Right lobe of liver (tissue), 6 donors: ENCODE results near the gene KIAA1671. TPM values are rescaled to one million over a fixed set of nuclear protein-coding genes. Genes with fewer than 3 reads are reported as not detected.

Source experiments
- ATAC-seq, 4 donors: fragments of 200-7000 bp; cut with Tn5 transposase; one replicate each; pipeline ENCODE4 v1.9.1; 2020; ENCODE audit warnings: mild to moderate bottlenecking in 4 of 4, moderate library complexity in 4 of 4
- DNase-seq, 3 donors: peaks; one replicate each; pipeline ENCODE4 v3.0.0-alpha.2; 2020
- H3K27ac ChIP-seq, 3 donors: fragments of 200-600 bp; one replicate each; pipeline ENCODE4 v1.8.0; 2022
- H3K27me3 ChIP-seq, 2 donors: fragments of 200-600 bp; one replicate each; pipeline ENCODE4 v1.8.0; 2022
- H3K36me3 ChIP-seq, 4 donors: fragments of 200-600 bp; sonication (generic) in 1 of 4; one replicate each; pipeline versions ENCODE4 v1.5.1 to v1.8.0; 2017 to 2022; ENCODE audit warnings: control low read depth in 1 of 4
- H3K4me1 ChIP-seq, 4 donors: fragments of 200-600 bp; sonication (generic) in 1 of 4; one replicate each; pipeline versions ENCODE4 v1.5.1 to v1.8.0; 2017 to 2022; ENCODE audit warnings: control low read depth in 1 of 4
- H3K4me3 ChIP-seq, 3 donors: fragments of 200-600 bp; one replicate each; pipeline ENCODE4 v1.8.0; 2022
- H3K9me3 ChIP-seq, 4 donors: fragments of 200-600 bp; sonication (generic) in 1 of 4; one replicate each; pipeline versions ENCODE4 v1.5.1 to v1.8.0; 2017 to 2022; ENCODE audit warnings: control low read depth in 1 of 4
- POLR2A ChIP-seq: fragments of 450-650 bp; IDR thresholded peaks from one replicate; pipeline ENCODE4 v1.6.1; 2017; ENCODE audit warnings: antibody characterized with exemption, mild to moderate bottlenecking
- WGBS: methylation state at CpG from one replicate; pipeline ENCODE4 v1.1.6; 2018; ENCODE audit warnings: low coverage, low lambda C conversion rate; ENCODE audit not compliant: insufficient coverage; ENCODE audit errors: missing lambda C conversion rate; 5-methylcytosine and 5-hydroxymethylcytosine counted together
- intact Hi-C, 2 donors: fragments of 100-400 bp; cut with DNase I; formaldehyde crosslinking; loops; one replicate each; pipeline versions ENCODE4 v1.11.2 to v1.14.1; 2022
- total RNA-seq, 6 experiments: library from RNA; depleted of rRNA in 2 of 6; stranded (reverse); fragments of >200 nt in 2 of 6; fragmentation: NEBNext Ultra II Directional in 3 of 6; extraction: Animal tissue kit (Norgen Biotek cat#: 25700) in 3 of 6; gene quantifications; one replicate each; pipeline versions ENCODE4 v1.1.0 to v1.2.4, GENCODE V29; 2016 to 2023
- TF ChIP-seq, protein P1 (sequence below), 4 donors: fragments of 200-600 bp in 3 of 4; fragments of 450-650 bp in 1 of 4; IDR thresholded peaks; one replicate each; pipeline versions ENCODE4 v1.5.1 to v1.8.0; 2016 to 2022; ENCODE audit warnings: antibody characterized with exemption in 4 of 4, mild to moderate bottlenecking in 2 of 4
- donor health status: DM: no; HTN: yes; CAD: no.
- donor health status: DM: no; HTN: no; CAD: no.
- donor health status: DM: no; HTN: no; CAD: no.
- donor health status: DM: no; HTN: yes; CAD: no.
- donor health status: DM: no; HTN: yes; CAD: no.

KIAA1671 gene
- total RNA-seq, 6 experiments from 2014 or later: 31.1 to 56.6 (median 39.2) TPM

DNA sequence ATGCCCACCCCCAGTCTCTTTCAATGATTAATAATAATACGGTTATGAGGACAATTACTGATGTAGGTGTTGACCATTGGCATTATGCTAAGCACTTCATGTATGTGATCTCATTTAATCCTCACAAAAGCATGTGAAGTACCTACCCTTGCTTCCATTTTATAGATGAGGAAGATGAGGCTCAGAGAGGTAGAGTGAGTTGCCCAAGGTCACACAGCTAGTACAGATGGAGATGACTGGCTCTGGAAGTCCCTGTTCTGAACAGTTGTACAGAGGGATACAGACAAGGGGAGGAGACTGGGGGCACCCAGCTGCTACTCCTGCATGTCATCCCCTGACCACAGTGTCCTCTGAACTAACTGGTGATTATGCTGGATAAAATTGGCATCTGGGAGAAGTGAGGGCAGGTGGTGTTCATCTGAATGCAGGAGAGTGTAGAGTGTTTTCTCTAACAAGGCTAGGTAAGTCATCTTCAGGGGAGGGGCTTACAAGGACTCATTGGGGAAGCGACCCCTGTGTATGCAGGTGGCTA, 43.2 kb downstream of the KIAA1671 start:
- DNase-seq (no peak), ATAC-seq (no peak)
- TF ChIP-seq POLR2A: no peak
- TF ChIP-seq, protein P1, sequence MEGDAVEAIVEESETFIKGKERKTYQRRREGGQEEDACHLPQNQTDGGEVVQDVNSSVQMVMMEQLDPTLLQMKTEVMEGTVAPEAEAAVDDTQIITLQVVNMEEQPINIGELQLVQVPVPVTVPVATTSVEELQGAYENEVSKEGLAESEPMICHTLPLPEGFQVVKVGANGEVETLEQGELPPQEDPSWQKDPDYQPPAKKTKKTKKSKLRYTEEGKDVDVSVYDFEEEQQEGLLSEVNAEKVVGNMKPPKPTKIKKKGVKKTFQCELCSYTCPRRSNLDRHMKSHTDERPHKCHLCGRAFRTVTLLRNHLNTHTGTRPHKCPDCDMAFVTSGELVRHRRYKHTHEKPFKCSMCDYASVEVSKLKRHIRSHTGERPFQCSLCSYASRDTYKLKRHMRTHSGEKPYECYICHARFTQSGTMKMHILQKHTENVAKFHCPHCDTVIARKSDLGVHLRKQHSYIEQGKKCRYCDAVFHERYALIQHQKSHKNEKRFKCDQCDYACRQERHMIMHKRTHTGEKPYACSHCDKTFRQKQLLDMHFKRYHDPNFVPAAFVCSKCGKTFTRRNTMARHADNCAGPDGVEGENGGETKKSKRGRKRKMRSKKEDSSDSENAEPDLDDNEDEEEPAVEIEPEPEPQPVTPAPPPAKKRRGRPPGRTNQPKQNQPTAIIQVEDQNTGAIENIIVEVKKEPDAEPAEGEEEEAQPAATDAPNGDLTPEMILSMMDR (IDR thresholded peaks at IDR 0.05): no peak
- no peak overlapping the region for H3K27ac ChIP-seq
- intact Hi-C loops: no loop called here
- no peak overlapping the region for H3K4me3 ChIP-seq
- WGBS: 100% methylated on average over 1 of the region's 2 CpGs
- H3K36me3 ChIP-seq: no peaks in the 10 kb centered on the region
- no peaks in the 10 kb centered on the region for H3K9me3 ChIP-seq
- H3K27me3 ChIP-seq: no peaks in the 10 kb centered on the region
- H3K4me1 ChIP-seq: peaks cover 0 to 1% (median under 1%) of the 10 kb centered on the region in 4 donors

DNA sequence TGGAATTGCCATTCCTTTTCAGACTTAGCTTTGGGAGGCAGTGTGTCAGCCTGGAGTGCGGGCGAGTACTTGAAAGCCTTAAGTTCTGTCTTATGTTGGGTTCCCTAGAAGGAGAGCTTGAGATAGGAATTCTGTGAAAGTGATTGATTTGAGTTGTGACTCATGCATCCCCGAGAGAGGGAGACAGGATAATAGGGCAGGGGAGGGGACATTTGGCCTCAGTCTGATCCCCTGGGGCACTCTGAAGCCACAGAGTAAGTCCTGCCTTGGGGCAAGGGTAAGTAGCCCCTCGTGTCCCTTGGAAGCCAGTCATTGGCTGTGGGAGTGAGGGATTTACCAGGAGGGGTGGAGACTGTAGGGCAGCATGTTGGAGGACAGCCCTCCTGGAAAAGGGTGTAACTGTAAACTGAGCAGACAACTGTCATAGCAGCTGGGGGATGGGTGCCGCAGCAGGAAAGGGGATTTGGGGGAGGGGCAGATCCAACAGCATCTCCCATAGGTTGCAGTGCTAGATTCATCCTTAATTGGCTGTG, 44.0 kb downstream of the KIAA1671 start:
- Histone ChIP-seq H3K9me3 (no peaks in the 10 kb centered on the region), H3K4me1 (no peaks in the 10 kb centered on the region), H3K4me3 (no peak overlapping the region), H3K36me3 (no peaks in the 10 kb centered on the region), H3K27me3 (no peaks in the 10 kb centered on the region), H3K27ac (no peak overlapping the region)
- intact Hi-C loops: no loop called here
- WGBS: 68% methylated on average over 3 of the region's 5 CpGs
- TF ChIP-seq, protein P1 (IDR thresholded peaks at IDR 0.05): no peak
- no peak for TF ChIP-seq POLR2A
- ATAC-seq (no peak), DNase-seq (no peak)

DNA sequence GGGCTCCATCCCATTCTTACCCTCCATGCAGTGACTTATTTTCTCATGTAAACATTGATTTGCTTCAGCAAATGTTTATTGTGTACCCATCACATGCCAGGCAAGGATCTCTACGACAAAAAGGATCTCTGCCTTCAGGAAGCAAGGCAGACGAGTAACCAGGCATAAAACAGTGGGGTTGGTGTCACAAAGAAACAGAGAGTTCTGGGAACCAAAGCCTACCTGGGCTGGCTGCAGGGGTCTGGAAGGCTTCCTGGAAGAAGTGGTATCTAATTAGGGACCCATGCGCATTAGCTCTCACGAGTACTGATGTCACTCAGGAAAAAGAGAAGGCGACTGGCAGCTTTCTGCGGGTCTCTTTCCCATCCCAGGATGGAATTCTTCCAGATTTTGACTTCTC, 44.5 kb downstream of the KIAA1671 start:
- WGBS: 59% methylated on average over 5 of the region's 6 CpGs
- H3K9me3 ChIP-seq: no peaks in the 10 kb centered on the region
- peaks cover 0 to under 1% (median 0%) of the 10 kb centered on the region in 4 donors for H3K4me1 ChIP-seq
- H3K27me3 ChIP-seq: no peaks in the 10 kb centered on the region
- H3K4me3 ChIP-seq: no peak overlapping the region
- no peak for TF ChIP-seq POLR2A
- TF ChIP-seq, protein P1 (IDR thresholded peaks at IDR 0.05): no peak
- no peak for DNase-seq
- intact Hi-C loops: no loop called here
- ATAC-seq: no peak
- no peak overlapping the region for H3K27ac ChIP-seq
- H3K36me3 ChIP-seq: no peaks in the 10 kb centered on the region

DNA sequence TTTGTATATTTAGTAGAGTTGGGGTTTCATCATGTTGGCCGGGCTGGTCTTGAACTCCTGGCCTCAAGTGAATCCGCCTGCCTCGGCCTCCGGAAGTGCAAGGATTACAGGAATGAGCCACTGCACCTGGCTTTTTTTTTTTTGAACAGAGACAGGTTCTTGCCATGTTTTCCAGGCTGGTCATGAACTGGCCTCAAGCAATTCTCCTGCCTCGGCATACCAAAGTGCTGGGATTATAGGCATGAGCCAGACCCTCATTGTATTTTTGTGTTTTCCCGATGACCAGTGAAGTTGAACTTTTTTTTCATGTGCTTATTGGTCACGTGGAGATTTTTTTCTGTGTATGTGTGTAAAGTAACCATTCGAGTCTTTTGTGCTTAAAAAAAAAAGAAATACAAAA, 48.2 kb downstream of the KIAA1671 start:
- ATAC-seq (no peak), DNase-seq (no peak)
- H3K27me3 ChIP-seq: no peaks in the 10 kb centered on the region
- intact Hi-C loops: no loop called here
- H3K4me3 ChIP-seq: no peak overlapping the region
- H3K9me3 ChIP-seq: no peaks in the 10 kb centered on the region
- 71% methylated on average over 6 of the region's 8 CpGs for WGBS
- peaks cover 0 to 12% (median 3%) of the 10 kb centered on the region in 4 donors for H3K4me1 ChIP-seq
- no peak overlapping the region for H3K27ac ChIP-seq
- no peak for TF ChIP-seq POLR2A
- TF ChIP-seq, protein P1 (IDR thresholded peaks at IDR 0.05): no peak
- no peaks in the 10 kb centered on the region for H3K36me3 ChIP-seq
